Activated CD4-positive, CD25-positive, alpha-beta regulatory T cell (primary cell): ENCODE results near the gene RPL10A.

ENCODE experiments used
- DNase-seq, 4 experiments: peaks; one replicate each; lab custom pipeline; 2025; lab: John Stamatoyannopoulos, UW

The RPL10A gene

GRCh38 chr6:35476004-35476403 is 7.8 kb downstream of the RPL10A start:
- DNase-seq, result no peak

- DNase-seq, result no peak
Observed at GRCh38 chr6:35477028-35477427, 8.8 kb downstream of the RPL10A start.

- no peak for DNase-seq
Observed at GRCh38 chr6:35477551-35478179, 9.5 kb downstream of the RPL10A start.

- DNase-seq, result no peak
Observed at GRCh38 chr6:35478259-35478658, 10.1 kb downstream of the RPL10A start.

GRCh38 chr6:35480176-35480575 is 12.0 kb downstream of the RPL10A start:
- no peak for DNase-seq

GRCh38 chr6:35481226-35481625 is 13.0 kb downstream of the RPL10A start:
- DNase-seq, result no peak

- no peak for DNase-seq
Observed at GRCh38 chr6:35483062-35483461, 14.9 kb downstream of the RPL10A start.

GRCh38 chr6:35483490-35483889 is 15.3 kb downstream of the RPL10A start:
- no peak for DNase-seq

GRCh38 chr6:35483893-35484645 is 15.9 kb downstream of the RPL10A start:
- no peak for DNase-seq

- DNase-seq, result no peak
Observed at GRCh38 chr6:35484921-35485392, 16.8 kb downstream of the RPL10A start.

GRCh38 chr6:35485402-35485877 is 17.2 kb downstream of the RPL10A start:
- no peak for DNase-seq

- no peak for DNase-seq
Observed at GRCh38 chr6:35486005-35486925, 18.1 kb downstream of the RPL10A start.

- DNase-seq, result no peak
Observed at GRCh38 chr6:35487658-35488516, 19.7 kb downstream of the RPL10A start.

GRCh38 chr6:35488517-35488862 is 20.3 kb downstream of the RPL10A start:
- no peak for DNase-seq

- DNase-seq, result no peak
Observed at GRCh38 chr6:35489066-35489465, 20.9 kb downstream of the RPL10A start.

- no peak for DNase-seq
Observed at GRCh38 chr6:35489995-35490791, 22.0 kb downstream of the RPL10A start.

- no peak for DNase-seq
Observed at GRCh38 chr6:35490821-35491557, 22.8 kb downstream of the RPL10A start.

GRCh38 chr6:35491558-35492257 is 23.5 kb downstream of the RPL10A start:
- no peak for DNase-seq

GRCh38 chr6:35492258-35492973 is 24.2 kb downstream of the RPL10A start:
- no peak for DNase-seq
